Adrenal gland (tissue), 5 donors: ENCODE measurements around the gene NCOA5.

Experiments
- CTCF ChIP-seq, 6 experiments: fragments of 450-650 bp in 4 of 6; fragments of 200-600 bp in 2 of 6; sonication (generic) in 1 of 6; IDR thresholded peaks; 1 replicate in 5 of 6; 2 replicates in 1 of 6; pipeline versions ENCODE4 v1.5.1 to v1.8.0; 2016 to 2021; ENCODE audit warnings: antibody characterized with exemption in 6 of 6, mild to moderate bottlenecking in 2 of 6, moderate library complexity in 1 of 6
- POLR2A ChIP-seq, 2 donors: fragments of 450-650 bp; IDR thresholded peaks; one replicate each; pipeline ENCODE4 v1.6.1; 2017; ENCODE audit warnings: antibody characterized with exemption in 2 of 2, mild to moderate bottlenecking in 2 of 2, moderate library complexity in 1 of 2
- donor health status: DM: no; HTN: no; CAD: no.

- no peak for TF ChIP-seq POLR2A (IDR thresholded peaks at IDR 0.05)
- TF ChIP-seq CTCF (IDR thresholded peaks at IDR 0.05) = no peak
Observed at GRCh38 chr20:46036370-46036769, 53.4 kb downstream of the NCOA5 start.
